ENCODE data around the gene FAS.
A peak's percentile ranks its signal among the peaks of the same experiment; 100 is the strongest.

FAS gene

DNA sequence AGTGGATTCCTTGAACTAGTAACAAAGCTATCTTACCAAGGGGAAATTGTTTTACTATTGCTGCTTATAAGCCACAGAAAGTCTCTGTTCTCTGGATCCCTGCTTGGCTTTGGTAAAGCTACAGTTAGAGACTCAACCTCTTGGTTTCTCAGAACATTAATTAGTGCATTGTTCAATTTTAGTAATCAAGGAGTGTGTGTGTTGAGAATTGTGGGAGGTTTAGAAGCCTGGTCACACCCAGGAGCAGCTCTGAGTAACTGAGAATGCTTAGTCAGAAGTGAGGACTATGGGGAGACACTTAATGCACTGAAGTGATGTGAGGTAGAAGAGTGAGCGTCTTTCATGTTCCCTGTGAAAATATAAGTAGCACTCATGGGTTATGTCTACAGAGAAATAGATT lies 29.8 kb upstream of the FAS start:
- H3K27ac Mint-ChIP-seq: no peak overlapping the region
- no peaks in the 10 kb centered on the region for H3K27me3 Mint-ChIP-seq
- no peak overlapping the region for H3K4me3 Mint-ChIP-seq

DNA sequence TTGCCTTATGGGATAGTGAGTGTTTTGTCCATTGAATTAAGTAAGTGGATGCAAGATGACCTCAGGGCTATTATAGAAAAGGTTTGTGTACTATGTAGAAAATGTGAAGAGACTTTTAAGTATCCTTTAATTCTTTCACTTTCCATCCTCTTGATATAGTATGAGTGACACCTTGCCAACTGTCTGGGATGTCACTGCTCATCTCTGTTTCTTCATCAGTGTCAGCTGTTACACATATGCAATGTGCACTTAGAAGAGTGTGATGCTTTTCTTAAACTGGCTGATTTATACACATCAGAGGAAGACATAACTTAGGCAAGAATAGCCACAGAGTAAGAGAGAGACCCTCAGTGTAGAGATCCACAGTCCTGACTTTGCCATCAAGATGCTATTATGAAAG lies 29.3 kb upstream of the FAS start:
- peaks cover 0 to 3% of the 10 kb centered on the region in 2 donors for H3K36me3 Mint-ChIP-seq
- ATAC-seq (replicated peaks) (no peak), DNase-seq (no peak)
- H3K27me3 Mint-ChIP-seq: no peaks in the 10 kb centered on the region
- H3K9me3 Mint-ChIP-seq: no peaks in the 10 kb centered on the region
- no peak overlapping the region for H3K4me3 Mint-ChIP-seq
- no peak overlapping the region for H3K27ac Mint-ChIP-seq
- no peaks in the 10 kb centered on the region for H3K4me1 Mint-ChIP-seq

More for the DNA sequence above, 29.8 kb upstream of the FAS start:
- H3K36me3 Mint-ChIP-seq: peaks cover 0 to 3% of the 10 kb centered on the region in 2 donors
- no peaks in the 10 kb centered on the region for H3K4me1 Mint-ChIP-seq
- ATAC-seq (replicated peaks) (no peak), DNase-seq (no peak)
- no peaks in the 10 kb centered on the region for H3K9me3 Mint-ChIP-seq

- H3K36me3 Mint-ChIP-seq: peaks cover 0 to 3% of the 10 kb centered on the region in 2 donors
- DNase-seq: no peak
- no peaks in the 10 kb centered on the region for H3K4me1 Mint-ChIP-seq
- no peak overlapping the region for H3K27ac Mint-ChIP-seq
- H3K27me3 Mint-ChIP-seq: no peaks in the 10 kb centered on the region
- no peaks in the 10 kb centered on the region for H3K9me3 Mint-ChIP-seq
- ATAC-seq (replicated peaks): no peak
- no peak overlapping the region for H3K4me3 Mint-ChIP-seq
These were observed 28.3 kb upstream of the FAS start for GRCh38 chr10:88962336-88962735.

DNA sequence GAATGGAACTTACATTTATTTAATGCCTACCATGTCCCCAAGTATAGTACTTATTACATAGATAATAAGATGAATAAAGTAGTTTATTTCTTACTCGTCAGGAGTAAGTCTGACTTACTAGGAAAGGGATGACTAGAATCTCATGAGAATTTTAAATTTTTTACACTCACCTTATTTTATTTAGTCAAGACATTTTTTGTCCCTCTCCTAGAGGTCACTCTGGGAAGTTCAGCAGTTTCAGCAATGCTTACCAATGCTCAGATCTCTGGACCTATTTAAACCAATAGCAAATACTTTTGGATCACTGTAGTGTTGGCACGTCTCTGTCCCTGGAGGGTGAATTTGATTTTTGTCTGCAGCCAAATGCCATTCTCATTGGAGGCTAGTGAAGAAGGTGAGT lies 27.3 kb upstream of the FAS start:
- ATAC-seq (replicated peaks) (no peak), DNase-seq (no peak)
- Mint-ChIP-seq H3K4me1 (no peaks in the 10 kb centered on the region), H3K4me3 (no peak overlapping the region), H3K36me3 (peaks cover 0 to 3% of the 10 kb centered on the region in 2 donors), H3K27ac (no peak overlapping the region), H3K9me3 (no peaks in the 10 kb centered on the region), H3K27me3 (no peaks in the 10 kb centered on the region)

GRCh38 chr10:88964360-88964759 lies 26.2 kb upstream of the FAS start:
- Mint-ChIP-seq H3K27ac (no peak overlapping the region), H3K9me3 (no peaks in the 10 kb centered on the region)
- no peak for DNase-seq

DNA sequence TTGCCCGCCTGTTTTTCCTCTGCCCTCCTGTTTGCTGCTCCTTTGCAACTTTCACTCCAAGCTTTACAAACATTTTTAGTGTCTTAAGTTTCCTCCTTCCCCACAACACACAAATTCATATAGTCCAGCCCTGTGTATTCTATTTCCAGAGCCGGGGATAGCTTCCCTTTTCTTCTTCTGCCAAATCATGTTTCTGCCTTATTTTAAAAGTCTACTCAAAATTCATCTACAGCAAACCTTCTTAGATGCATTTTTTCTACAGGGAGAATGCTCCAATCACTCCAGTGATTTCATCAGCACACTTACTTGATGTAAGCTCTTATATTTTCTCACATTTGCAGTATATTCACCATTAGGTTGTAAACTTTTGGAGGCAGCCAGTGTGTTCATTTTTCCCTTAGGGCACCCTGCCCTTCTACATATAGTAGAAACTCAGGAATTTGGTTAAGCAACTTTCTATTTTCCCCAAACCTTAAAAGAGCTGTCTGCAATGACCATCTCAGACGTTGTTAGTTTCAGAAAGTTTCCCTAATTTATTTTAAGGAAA lies 25.7 kb upstream of the FAS start:
- Mint-ChIP-seq H3K27me3 (no peaks in the 10 kb centered on the region), H3K9me3 (no peaks in the 10 kb centered on the region), H3K4me3 (no peak overlapping the region), H3K36me3 (peaks cover 0 to 3% of the 10 kb centered on the region in 2 donors), H3K4me1 (no peaks in the 10 kb centered on the region), H3K27ac (no peak overlapping the region)
- no peak for ATAC-seq (replicated peaks)
- DNase-seq: no peak

More at GRCh38 chr10:88964360-88964759, 26.2 kb upstream of the FAS start:
- H3K27me3 Mint-ChIP-seq: no peaks in the 10 kb centered on the region
- ATAC-seq (replicated peaks): no peak
- H3K36me3 Mint-ChIP-seq: peaks cover 0 to 3% of the 10 kb centered on the region in 2 donors
- no peak overlapping the region for H3K4me3 Mint-ChIP-seq
- H3K4me1 Mint-ChIP-seq: no peaks in the 10 kb centered on the region

- Mint-ChIP-seq H3K27me3 (no peaks in the 10 kb centered on the region), H3K4me3 (no peak overlapping the region), H3K9me3 (no peaks in the 10 kb centered on the region), H3K4me1 (no peaks in the 10 kb centered on the region), H3K27ac (no peak overlapping the region), H3K36me3 (peaks cover 0 to 3% of the 10 kb centered on the region in 2 donors)
- ATAC-seq (replicated peaks) (no peak), DNase-seq (no peak)
These were observed 23.8 kb upstream of the FAS start for GRCh38 chr10:88966797-88967196.

GRCh38 chr10:88968391-88968790 lies 22.2 kb upstream of the FAS start:
- DNase-seq (no peak), ATAC-seq (replicated peaks) (no peak)
- no peak overlapping the region for H3K4me3 Mint-ChIP-seq

DNA sequence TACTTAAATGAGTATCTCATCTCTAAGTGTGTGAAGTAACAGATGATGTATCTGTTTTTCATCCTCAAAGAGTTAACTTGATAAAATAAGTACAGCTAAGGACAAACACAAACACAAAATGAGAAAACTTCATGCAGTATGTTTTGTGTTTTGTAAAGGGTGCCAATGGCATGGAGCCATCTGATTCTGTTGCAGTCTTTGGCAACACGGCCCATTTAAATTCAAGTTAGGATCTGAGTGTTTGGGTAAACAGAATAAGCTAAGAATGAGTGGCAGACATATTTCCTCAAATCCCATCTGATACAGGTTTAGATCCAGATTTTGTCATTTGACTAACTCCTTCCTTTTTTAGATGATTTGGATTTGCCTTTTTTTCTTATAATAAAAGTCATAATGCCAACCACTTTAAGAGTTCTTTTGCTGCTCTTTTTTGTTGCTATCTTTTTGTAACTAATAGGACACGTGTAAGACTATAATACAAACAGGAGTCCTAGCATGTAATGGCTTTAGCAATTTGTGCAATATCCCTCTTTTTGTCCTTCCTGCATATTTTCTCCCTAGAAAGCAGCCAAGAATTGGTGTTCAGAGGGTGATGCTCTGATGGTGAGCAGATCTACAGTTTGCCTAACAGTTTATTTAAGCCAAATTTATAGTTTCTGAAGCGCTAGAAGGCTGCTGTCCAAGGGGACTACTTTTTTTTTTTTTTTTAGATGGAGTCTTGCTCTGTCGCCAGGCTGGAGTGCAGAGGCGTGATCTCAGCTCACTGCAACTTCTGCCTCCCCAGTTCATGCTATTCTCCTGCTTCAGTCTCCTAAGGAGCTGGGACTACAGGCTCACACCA lies 19.2 kb upstream of the FAS start:
- H3K4me1 Mint-ChIP-seq: peaks cover 2 to 10% of the 10 kb centered on the region in 2 donors
- no peaks in the 10 kb centered on the region for H3K9me3 Mint-ChIP-seq
- ATAC-seq (replicated peaks) (no peak), DNase-seq (no peak)
- no peaks in the 10 kb centered on the region for H3K27me3 Mint-ChIP-seq
- peaks cover 1 to 3% of the 10 kb centered on the region in 2 donors for H3K36me3 Mint-ChIP-seq
- no peak overlapping the region for H3K4me3 Mint-ChIP-seq
- H3K27ac Mint-ChIP-seq: no peak overlapping the region

More at GRCh38 chr10:88968391-88968790, 22.2 kb upstream of the FAS start:
- no peak overlapping the region for H3K27ac Mint-ChIP-seq
- H3K27me3 Mint-ChIP-seq: no peaks in the 10 kb centered on the region
- H3K9me3 Mint-ChIP-seq: no peaks in the 10 kb centered on the region
- H3K36me3 Mint-ChIP-seq: peaks cover 0 to 2% of the 10 kb centered on the region in 2 donors
- no peaks in the 10 kb centered on the region for H3K4me1 Mint-ChIP-seq

DNA sequence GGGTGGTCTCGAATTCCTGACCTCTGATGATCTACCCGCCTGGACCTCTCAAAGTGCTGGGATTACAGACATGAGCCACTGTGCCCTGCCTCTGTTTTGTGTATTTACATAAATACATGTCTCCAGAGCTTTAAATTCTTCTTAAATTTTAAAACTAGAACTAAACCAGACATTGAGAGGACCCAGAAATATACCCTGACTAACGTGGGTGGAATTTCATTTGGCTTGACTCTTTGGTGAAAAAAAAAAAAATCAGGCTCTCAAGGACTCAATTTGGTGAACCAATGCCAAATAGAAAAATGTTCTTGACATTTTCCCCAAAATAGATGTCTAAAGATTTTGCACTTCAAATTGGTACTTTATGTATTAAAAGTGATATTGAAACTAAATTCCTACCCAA lies 16.6 kb upstream of the FAS start:
- no peak for DNase-seq
- Mint-ChIP-seq H3K36me3 (peaks cover 1 to 3% of the 10 kb centered on the region in 2 donors), H3K27me3 (no peaks in the 10 kb centered on the region), H3K27ac (no peak overlapping the region), H3K4me3 (no peak overlapping the region), H3K9me3 (no peaks in the 10 kb centered on the region), H3K4me1 (peaks cover 2 to 10% of the 10 kb centered on the region in 2 donors)
- ATAC-seq (replicated peaks): no peak

DNA sequence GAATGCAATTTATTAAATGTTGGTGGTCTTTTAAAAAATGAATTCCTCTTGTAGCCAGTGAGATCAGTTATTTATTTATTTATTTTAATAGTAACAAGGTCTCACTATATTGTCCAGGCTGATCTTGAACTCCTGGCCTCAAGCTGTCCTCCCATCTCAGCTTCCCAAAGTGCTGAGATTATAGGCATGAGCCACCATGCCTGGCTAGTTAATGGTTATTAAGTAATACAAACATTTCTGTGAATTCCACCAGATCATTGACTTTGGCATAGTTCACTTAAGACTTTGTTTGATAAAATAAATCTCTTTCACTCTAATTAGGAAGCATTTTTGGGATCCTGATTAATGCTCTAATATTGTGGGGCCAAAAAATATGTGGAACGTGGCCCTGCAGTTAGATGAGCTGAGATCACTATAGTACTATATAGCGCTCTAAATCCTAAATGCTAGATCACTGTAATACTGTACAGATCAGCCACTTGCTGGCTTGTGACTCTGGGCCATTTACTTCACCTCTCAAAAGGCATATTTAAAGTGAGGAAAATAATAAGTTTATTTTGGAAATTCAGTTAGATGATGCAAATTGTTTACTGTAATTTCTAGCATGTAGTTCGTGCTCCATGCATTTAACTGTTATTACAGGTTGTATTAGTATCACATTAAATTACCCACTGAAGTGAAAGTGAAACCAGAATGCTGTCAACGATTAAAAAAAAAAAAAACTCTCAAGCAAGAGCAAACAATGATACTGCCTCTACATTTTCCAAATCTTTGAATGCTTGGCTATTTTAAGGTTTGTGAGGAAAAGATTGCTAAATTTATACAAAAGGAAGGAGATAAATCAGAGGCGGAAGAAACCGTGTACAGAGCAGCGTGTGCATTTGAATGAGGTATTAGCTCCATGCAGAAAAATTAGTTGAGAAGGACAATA lies 15.9 kb upstream of the FAS start:
- Mint-ChIP-seq H3K4me1 (peaks cover 2 to 10% of the 10 kb centered on the region in 2 donors), H3K9me3 (no peaks in the 10 kb centered on the region), H3K27me3 (no peaks in the 10 kb centered on the region), H3K4me3 (peak overlapping the region; percentile 93 to 99), H3K27ac (peak overlapping the region; percentile 99), H3K36me3 (peaks cover 1 to 3% of the 10 kb centered on the region in 2 donors)
- DNase-seq (no peak), ATAC-seq (replicated peaks) (no peak)

GRCh38 chr10:88975377-88975720 lies 15.2 kb upstream of the FAS start:
- H3K9me3 Mint-ChIP-seq: no peaks in the 10 kb centered on the region
- H3K27ac Mint-ChIP-seq: peak overlapping the region; percentile 99
- peaks cover 2 to 10% of the 10 kb centered on the region in 2 donors for H3K4me1 Mint-ChIP-seq
- peak overlapping the region; percentile 93 to 99 for H3K4me3 Mint-ChIP-seq
- H3K27me3 Mint-ChIP-seq: no peaks in the 10 kb centered on the region
- no peak for ATAC-seq (replicated peaks)
- H3K36me3 Mint-ChIP-seq: peaks cover 1 to 3% of the 10 kb centered on the region in 2 donors
- DNase-seq: no peak

DNA sequence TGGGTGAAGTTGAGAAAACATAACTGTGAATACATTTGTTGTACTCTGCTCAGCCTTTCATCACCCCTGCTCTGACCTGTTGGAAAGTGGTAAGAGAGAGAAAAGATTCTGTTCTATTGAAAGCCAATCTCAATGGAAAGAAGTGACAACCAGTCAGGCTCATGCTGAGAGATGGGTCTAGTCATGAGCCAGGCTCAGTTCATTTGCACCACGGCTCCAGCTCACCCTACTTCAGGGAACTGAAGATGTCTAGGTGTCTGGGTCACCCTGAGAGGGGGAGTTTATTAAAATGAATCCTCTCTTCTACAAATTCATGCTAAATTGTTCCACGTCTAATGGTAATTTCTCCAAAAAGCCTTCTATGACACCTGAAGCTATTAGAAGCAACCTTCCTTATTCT lies 12.1 kb upstream of the FAS start:
- H3K9me3 Mint-ChIP-seq: no peaks in the 10 kb centered on the region
- H3K27ac Mint-ChIP-seq: no peak overlapping the region
- no peak overlapping the region for H3K4me3 Mint-ChIP-seq
- no peak for ATAC-seq (replicated peaks)
- H3K36me3 Mint-ChIP-seq: peaks cover under 1 to 1% of the 10 kb centered on the region in 2 donors
- peaks cover 2 to 10% of the 10 kb centered on the region in 2 donors for H3K4me1 Mint-ChIP-seq
- H3K27me3 Mint-ChIP-seq: no peaks in the 10 kb centered on the region
- no peak for DNase-seq

- ATAC-seq (replicated peaks): no peak
- peaks cover 0 to 1% of the 10 kb centered on the region in 2 donors for H3K36me3 Mint-ChIP-seq
- no peaks in the 10 kb centered on the region for H3K9me3 Mint-ChIP-seq
- no peak overlapping the region for H3K27ac Mint-ChIP-seq
- H3K4me3 Mint-ChIP-seq: no peak overlapping the region
- DNase-seq: no peak
- no peaks in the 10 kb centered on the region for H3K27me3 Mint-ChIP-seq
- peaks cover 2 to 10% of the 10 kb centered on the region in 2 donors for H3K4me1 Mint-ChIP-seq
These were observed 11.4 kb upstream of the FAS start for GRCh38 chr10:88979153-88979562.

Data from stimulated activated naive B cell treated with anti-CD40 and anti-IgM and Interleukin-4, amounts not matched to agents 10 μg/mL and 1 μg/mL and 100 μg/mL, for 72 hours (primary cell).